ENCODE measurements around the gene HSBP1L1.
"Not testable (repeated sequence)": the region's sequence is repeated elsewhere in the genome, so short reads cannot be mapped to it uniquely, and the experiment has no call there.

Gene HSBP1L1

GRCh38 chr18:79945118-79946042, 19.1 kb upstream of the HSBP1L1 start:
- no peak for DNase-seq (ENCODE audit: low spot score)

GRCh38 chr18:79947054-79947755, 17.2 kb upstream of the HSBP1L1 start:
- DNase-seq (ENCODE audit: low spot score), result no peak

- DNase-seq (ENCODE audit: low spot score), result no peak
These were observed 16.4 kb upstream of the HSBP1L1 start for GRCh38 chr18:79947881-79948610.

- no peak for DNase-seq (ENCODE audit: low spot score)
These were observed 15.6 kb upstream of the HSBP1L1 start for GRCh38 chr18:79948719-79949411.

- no peak for DNase-seq (ENCODE audit: low spot score)
These were observed 14.6 kb upstream of the HSBP1L1 start for GRCh38 chr18:79949697-79950487.

GRCh38 chr18:79950515-79951341, 13.7 kb upstream of the HSBP1L1 start:
- DNase-seq (ENCODE audit: low spot score), result peak; percentile 55

GRCh38 chr18:79951545-79952455, 12.6 kb upstream of the HSBP1L1 start, which contains the start of gene SLC66A2:
SLC66A2 (minus strand) TSS chr18:79951653; CDS start chr18:79950926, 727 bp downstream.
- peak; percentile 88 for DNase-seq (ENCODE audit: low spot score)

- no peak for DNase-seq (ENCODE audit: low spot score)
These were observed 11.9 kb upstream of the HSBP1L1 start for GRCh38 chr18:79952456-79952995.

- no peak for DNase-seq (ENCODE audit: low spot score)
These were observed 11.4 kb upstream of the HSBP1L1 start for GRCh38 chr18:79952996-79953559.

GRCh38 chr18:79953971-79954651, 10.3 kb upstream of the HSBP1L1 start:
- no peak for DNase-seq (ENCODE audit: low spot score)

GRCh38 chr18:79954791-79955190, 9.7 kb upstream of the HSBP1L1 start:
- no peak for DNase-seq (ENCODE audit: low spot score)

GRCh38 chr18:79955302-79956075, 9.0 kb upstream of the HSBP1L1 start:
- DNase-seq (ENCODE audit: low spot score), result no peak

- DNase-seq (ENCODE audit: low spot score), result no peak
These were observed 8.2 kb upstream of the HSBP1L1 start for GRCh38 chr18:79956276-79956675.

GRCh38 chr18:79958981-79959380, 5.5 kb upstream of the HSBP1L1 start:
- no peak for DNase-seq (ENCODE audit: low spot score)

- DNase-seq (ENCODE audit: low spot score), result not testable (repeated sequence)
These were observed 4.2 kb upstream of the HSBP1L1 start for GRCh38 chr18:79960161-79960801.

GRCh38 chr18:79960921-79961526, 3.4 kb upstream of the HSBP1L1 start:
- no peak for DNase-seq (ENCODE audit: low spot score)
